Stimulated activated memory B cell treated with anti-CD40 and anti-IgM and Interleukin-4, amounts not matched to agents 10 μg/mL and 1 μg/mL and 100 μg/mL, for 72 hours (primary cell): Measurements from ENCODE around the gene PIK3CD.
"Not testable (repeated sequence)": the region's sequence is repeated elsewhere in the genome, so short reads cannot be mapped to it uniquely, and the experiment has no call there.

ENCODE experiments used
- ATAC-seq: fragments of 150-1000 bp; cut with Tn5 transposase; 2 replicates; pipeline ENCODE4 v1.10.0; 2021
- H3K27ac Mint-ChIP-seq: one replicate; pipeline ENCODE4 v1.8.0; 2022; ENCODE audit warnings: mild to moderate bottlenecking, mixed read lengths
- H3K27me3 Mint-ChIP-seq: one replicate; pipeline ENCODE4 v1.8.0; 2022; ENCODE audit warnings: mixed read lengths
- H3K36me3 Mint-ChIP-seq: one replicate; pipeline ENCODE4 v1.8.0; 2022; ENCODE audit warnings: mixed read lengths
- H3K4me1 Mint-ChIP-seq: one replicate; pipeline ENCODE4 v1.8.0; 2022; ENCODE audit warnings: mixed read lengths
- H3K4me3 Mint-ChIP-seq: one replicate; pipeline ENCODE4 v1.8.0; 2022; ENCODE audit warnings: mild to moderate bottlenecking, moderate library complexity, mixed read lengths
- H3K9me3 Mint-ChIP-seq: one replicate; pipeline ENCODE4 v1.8.0; 2022; ENCODE audit warnings: mixed read lengths

PIK3CD gene

DNA sequence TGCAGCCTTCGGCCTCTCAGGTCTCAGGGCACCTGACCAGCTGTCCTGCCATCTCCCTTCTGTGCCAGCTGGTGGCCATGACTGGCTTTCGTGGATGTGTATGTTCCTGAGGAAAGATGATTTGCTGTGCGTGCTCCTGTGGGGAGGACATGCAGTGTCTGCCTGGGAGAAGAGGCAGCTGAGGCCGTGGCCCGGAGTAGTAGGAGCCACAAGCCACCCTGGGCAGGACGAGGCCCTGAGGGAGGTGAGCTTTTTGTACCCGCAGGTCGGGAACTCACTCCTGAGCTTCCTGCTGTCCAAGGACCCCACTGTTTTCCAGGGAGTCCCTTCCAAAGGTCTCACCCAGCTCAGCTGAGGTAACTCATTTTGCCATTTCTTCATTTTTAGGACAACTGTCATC, 58.5 kb downstream of the PIK3CD start:
- Mint-ChIP-seq H3K27me3 (no peaks in the 10 kb centered on the region), H3K9me3 (no peaks in the 10 kb centered on the region), H3K27ac (peak overlapping the region; percentile 46), H3K4me1 (peaks cover 25% of the 10 kb centered on the region), H3K36me3 (peaks cover 38% of the 10 kb centered on the region), H3K4me3 (no peak overlapping the region)
- no peak for ATAC-seq

- peak overlapping the region; percentile 12 for H3K27ac Mint-ChIP-seq
- peaks cover 45% of the 10 kb centered on the region for H3K36me3 Mint-ChIP-seq
- no peaks in the 10 kb centered on the region for H3K27me3 Mint-ChIP-seq
- ATAC-seq, result no peak
- peaks cover 32% of the 10 kb centered on the region for H3K4me1 Mint-ChIP-seq
- H3K4me3 Mint-ChIP-seq, result no peak overlapping the region
- H3K9me3 Mint-ChIP-seq, result no peaks in the 10 kb centered on the region
Observed at GRCh38 chr1:9711466-9712020, 60.0 kb downstream of the PIK3CD start.

GRCh38 chr1:9712767-9713166, 61.2 kb downstream of the PIK3CD start:
- Mint-ChIP-seq H3K4me1 (peaks cover 44% of the 10 kb centered on the region), H3K36me3 (peaks cover 57% of the 10 kb centered on the region)
- not testable (repeated sequence) for H3K4me3 Mint-ChIP-seq, ATAC-seq, H3K27ac Mint-ChIP-seq, H3K9me3 Mint-ChIP-seq, H3K27me3 Mint-ChIP-seq

DNA sequence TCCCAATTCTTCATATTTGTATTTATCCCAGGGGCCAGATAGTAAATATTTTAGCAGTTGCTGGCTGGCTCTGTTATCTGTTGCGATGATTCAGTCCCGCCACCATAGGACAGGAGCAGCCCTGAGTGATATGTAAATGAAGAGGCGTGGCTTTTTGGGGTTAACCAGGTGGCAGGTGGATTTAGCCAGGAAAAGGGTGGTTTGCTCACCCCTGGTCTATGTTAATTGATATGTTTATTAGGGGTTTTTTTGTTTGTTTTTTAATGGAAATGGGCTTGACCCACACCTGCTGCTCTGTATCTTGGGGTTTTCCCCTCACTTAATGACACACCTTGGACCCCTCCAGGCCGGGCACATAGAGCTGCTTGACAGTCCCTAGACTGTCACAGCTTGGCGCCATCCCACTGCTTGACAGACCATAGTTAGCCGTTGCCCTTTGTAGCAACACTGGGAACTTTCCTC, 62.8 kb downstream of the PIK3CD start:
- peak; percentile 62 for ATAC-seq
- H3K9me3 Mint-ChIP-seq, result no peaks in the 10 kb centered on the region
- H3K4me3 Mint-ChIP-seq, result no peak overlapping the region
- peaks cover 62% of the 10 kb centered on the region for H3K36me3 Mint-ChIP-seq
- H3K27ac Mint-ChIP-seq, result peak overlapping the region; percentile 95
- no peaks in the 10 kb centered on the region for H3K27me3 Mint-ChIP-seq
- peaks cover 57% of the 10 kb centered on the region for H3K4me1 Mint-ChIP-seq

GRCh38 chr1:9715536-9716226, 64.2 kb downstream of the PIK3CD start:
- no peaks in the 10 kb centered on the region for H3K27me3 Mint-ChIP-seq
- ATAC-seq, result no peak
- peaks cover 61% of the 10 kb centered on the region for H3K36me3 Mint-ChIP-seq
- H3K9me3 Mint-ChIP-seq, result no peaks in the 10 kb centered on the region
- H3K27ac Mint-ChIP-seq, result peak overlapping the region; percentile 95
- peaks cover 63% of the 10 kb centered on the region for H3K4me1 Mint-ChIP-seq
- H3K4me3 Mint-ChIP-seq, result peak overlapping the region; percentile 41

- Mint-ChIP-seq H3K36me3 (peaks cover 60% of the 10 kb centered on the region), H3K27ac (peak overlapping the region; percentile 95), H3K27me3 (no peaks in the 10 kb centered on the region), H3K4me1 (peaks cover 70% of the 10 kb centered on the region), H3K4me3 (peak overlapping the region; percentile 71), H3K9me3 (no peaks in the 10 kb centered on the region)
- ATAC-seq, result no peak
Observed at GRCh38 chr1:9716404-9717192, 65.1 kb downstream of the PIK3CD start.

DNA sequence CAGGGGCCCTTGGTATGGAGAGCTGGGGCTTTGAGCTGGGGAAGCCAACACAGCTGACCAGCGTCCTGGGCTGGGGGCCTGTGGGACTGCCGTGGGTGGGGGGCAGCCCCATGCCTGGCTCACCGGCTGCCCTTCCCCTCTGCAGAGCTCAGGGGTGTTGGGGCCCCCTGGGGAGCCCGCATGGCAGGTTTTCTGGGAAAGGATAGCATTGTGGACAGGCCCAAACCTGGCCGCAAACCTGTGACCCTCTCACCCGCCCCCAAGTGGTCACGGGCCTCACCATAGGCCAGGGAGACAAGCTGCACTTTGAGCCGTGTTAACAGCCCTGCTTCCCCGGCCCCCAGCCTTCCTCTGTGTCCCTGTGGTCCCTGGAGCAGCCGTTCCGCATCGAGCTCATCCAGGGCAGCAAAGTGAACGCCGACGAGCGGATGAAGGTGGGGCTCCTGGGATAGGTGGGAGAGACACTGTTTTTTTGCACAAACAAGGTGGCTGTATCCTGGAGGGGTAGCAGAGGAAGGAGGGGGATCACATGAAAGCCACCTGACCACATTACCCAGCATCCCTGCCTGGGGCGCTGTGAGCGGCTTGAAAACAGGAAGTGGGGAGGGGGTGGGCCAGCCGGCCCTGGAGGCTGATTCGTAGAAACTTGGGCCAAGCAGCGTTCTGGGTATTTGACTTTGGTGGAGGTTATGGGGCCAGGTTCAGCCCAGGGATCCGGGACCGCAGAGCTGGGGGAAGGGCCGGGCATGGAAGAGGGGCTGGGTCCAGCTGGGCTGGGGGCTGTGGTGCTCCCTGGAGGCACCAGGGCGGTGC, 65.9 kb downstream of the PIK3CD start:
- peak overlapping the region; percentile 71 for H3K4me3 Mint-ChIP-seq
- ATAC-seq, result peak; percentile 91
- H3K9me3 Mint-ChIP-seq, result no peaks in the 10 kb centered on the region
- H3K27ac Mint-ChIP-seq, result peak overlapping the region; percentile 95
- H3K36me3 Mint-ChIP-seq, result peaks cover 62% of the 10 kb centered on the region
- no peaks in the 10 kb centered on the region for H3K27me3 Mint-ChIP-seq
- H3K4me1 Mint-ChIP-seq, result peaks cover 70% of the 10 kb centered on the region

GRCh38 chr1:9718006-9718680, 66.6 kb downstream of the PIK3CD start:
- H3K4me3 Mint-ChIP-seq, result peak overlapping the region; percentile 71

GRCh38 chr1:9719978-9720722, 68.6 kb downstream of the PIK3CD start:
- peak overlapping the region; percentile 75 for H3K27ac Mint-ChIP-seq
- no peak overlapping the region for H3K4me3 Mint-ChIP-seq
- H3K27me3 Mint-ChIP-seq, result no peaks in the 10 kb centered on the region
- H3K36me3 Mint-ChIP-seq, result peaks cover 80% of the 10 kb centered on the region
- no peak for ATAC-seq
- peaks cover 76% of the 10 kb centered on the region for H3K4me1 Mint-ChIP-seq
- H3K9me3 Mint-ChIP-seq, result no peaks in the 10 kb centered on the region

More at GRCh38 chr1:9718006-9718680, 66.6 kb downstream of the PIK3CD start:
- H3K9me3 Mint-ChIP-seq, result no peaks in the 10 kb centered on the region
- ATAC-seq, result no peak
- H3K27ac Mint-ChIP-seq, result peak overlapping the region; percentile 95
- peaks cover 69% of the 10 kb centered on the region for H3K36me3 Mint-ChIP-seq
- no peaks in the 10 kb centered on the region for H3K27me3 Mint-ChIP-seq
- peaks cover 70% of the 10 kb centered on the region for H3K4me1 Mint-ChIP-seq

DNA sequence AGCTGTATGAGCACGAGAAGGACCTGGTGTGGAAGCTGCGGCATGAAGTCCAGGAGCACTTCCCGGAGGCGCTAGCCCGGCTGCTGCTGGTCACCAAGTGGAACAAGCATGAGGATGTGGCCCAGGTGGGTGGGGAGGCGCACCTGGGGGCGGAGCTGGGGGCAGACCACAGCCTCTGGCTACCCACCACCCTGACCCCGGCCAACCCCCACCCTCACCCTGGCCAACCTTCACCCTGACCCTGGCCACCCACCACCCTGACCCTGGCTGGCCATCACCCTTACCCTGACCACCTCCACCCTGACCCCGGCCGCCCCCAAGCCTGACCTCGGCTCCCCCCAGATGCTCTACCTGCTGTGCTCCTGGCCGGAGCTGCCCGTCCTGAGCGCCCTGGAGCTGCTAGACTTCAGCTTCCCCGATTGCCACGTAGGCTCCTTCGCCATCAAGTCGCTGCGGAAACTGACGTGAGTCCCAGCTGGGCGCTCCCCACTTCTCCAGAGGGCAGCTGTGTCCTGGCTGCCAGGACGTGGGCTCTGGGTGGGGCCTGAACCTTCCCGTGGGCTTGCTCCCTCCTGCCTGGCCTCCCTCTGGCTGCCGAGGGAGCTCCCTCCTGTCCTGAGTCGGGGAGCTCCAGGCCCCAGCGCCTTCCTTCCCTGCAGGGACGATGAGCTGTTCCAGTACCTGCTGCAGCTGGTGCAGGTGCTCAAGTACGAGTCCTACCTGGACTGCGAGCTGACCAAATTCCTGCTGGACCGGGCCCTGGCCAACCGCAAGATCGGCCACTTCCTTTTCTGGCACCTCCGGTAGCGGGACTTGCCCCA, 69.5 kb downstream of the PIK3CD start:
- Mint-ChIP-seq H3K4me1 (peaks cover 68% of the 10 kb centered on the region), H3K27ac (peak overlapping the region; percentile 75), H3K4me3 (no peak overlapping the region), H3K9me3 (no peaks in the 10 kb centered on the region), H3K27me3 (no peaks in the 10 kb centered on the region), H3K36me3 (peaks cover 75% of the 10 kb centered on the region)
- no peak for ATAC-seq

GRCh38 chr1:9721606-9722377, 70.3 kb downstream of the PIK3CD start:
- peak overlapping the region; percentile 75 for H3K27ac Mint-ChIP-seq
- ATAC-seq, result peak; percentile 47
- no peak overlapping the region for H3K4me3 Mint-ChIP-seq
- no peaks in the 10 kb centered on the region for H3K27me3 Mint-ChIP-seq
- peaks cover 73% of the 10 kb centered on the region for H3K36me3 Mint-ChIP-seq
- H3K9me3 Mint-ChIP-seq, result no peaks in the 10 kb centered on the region
- peaks cover 60% of the 10 kb centered on the region for H3K4me1 Mint-ChIP-seq

- no peaks in the 10 kb centered on the region for H3K27me3 Mint-ChIP-seq
- no peak overlapping the region for H3K4me3 Mint-ChIP-seq
- no peak for ATAC-seq
- no peak overlapping the region for H3K27ac Mint-ChIP-seq
- H3K36me3 Mint-ChIP-seq, result peaks cover 73% of the 10 kb centered on the region
- peaks cover 54% of the 10 kb centered on the region for H3K4me1 Mint-ChIP-seq
- no peaks in the 10 kb centered on the region for H3K9me3 Mint-ChIP-seq
Observed at GRCh38 chr1:9722378-9722749, 70.8 kb downstream of the PIK3CD start.
